Keratinocyte (primary cell): ENCODE data around the gene CIAPIN1. TPM values are rescaled to one million over a fixed set of nuclear protein-coding genes. Genes with fewer than 3 reads are reported as not detected.

Experiments
- DNase-seq: peaks from one replicate; pipeline ENCODE4 v3.0.0-alpha.2; 2011; ENCODE audit warnings: low read depth, missing footprints, low spot score
- FAIRE-seq: peaks from 2 replicates; lab custom pipeline; 2011; peaks lifted over from hg19 to GRCh38; lab: Jason Lieb, UNC
- H2AFZ ChIP-seq: 2 replicates; pipeline ENCODE4 v1.6.0; 2012; ENCODE audit warnings: low read length, control low read depth, inconsistent platforms; ENCODE audit not compliant: control insufficient read depth
- H3K27ac ChIP-seq: 2 replicates; pipeline ENCODE4 v1.5.1; 2011; ENCODE audit warnings: low read length; ENCODE audit not compliant: control insufficient read depth, insufficient read depth
- H3K27me3 ChIP-seq: 3 replicates; pipeline ENCODE4 v1.6.0; 2011; ENCODE audit warnings: low read length; ENCODE audit not compliant: control insufficient read depth, insufficient read depth; ENCODE audit errors: extremely low read depth
- H3K36me3 ChIP-seq, 2 experiments: 2 replicates in 1 of 2; 3 replicates in 1 of 2; pipeline ENCODE4 v1.5.1; 2011; ENCODE audit warnings: low read length in 2 of 2, mild to moderate bottlenecking in 1 of 2; ENCODE audit not compliant: control insufficient read depth in 2 of 2, insufficient read depth in 2 of 2; ENCODE audit errors: extremely low read depth in 1 of 2
- H3K4me1 ChIP-seq: 3 replicates; pipeline ENCODE4 v1.5.1; 2011; ENCODE audit warnings: low read length; ENCODE audit not compliant: control insufficient read depth, insufficient read depth; ENCODE audit errors: extremely low read depth
- H3K4me2 ChIP-seq: 3 replicates; pipeline ENCODE4 v1.6.0; 2011; ENCODE audit warnings: low read depth, low read length; ENCODE audit not compliant: control insufficient read depth, insufficient read depth; ENCODE audit errors: extremely low read depth
- H3K4me3 ChIP-seq, 3 experiments: fragments of 200-600 bp in 1 of 3; sonication (generic) in 1 of 3; 2 replicates in 2 of 3; 3 replicates in 1 of 3; pipeline ENCODE4 v1.5.1; 2011 to 2016; ENCODE audit warnings: low read length in 3 of 3, mild to moderate bottlenecking in 3 of 3, control low read depth in 2 of 3, inconsistent platforms in 1 of 3, low read depth in 1 of 3, mixed read lengths in 1 of 3, mixed run types in 1 of 3, moderate library complexity in 1 of 3; ENCODE audit not compliant: control insufficient read depth in 2 of 3, insufficient read depth in 2 of 3; ENCODE audit errors: extremely low read depth in 1 of 3
- H3K79me2 ChIP-seq: 2 replicates; pipeline ENCODE4 v1.6.0; 2012; ENCODE audit warnings: low read length; ENCODE audit not compliant: control insufficient read depth, insufficient read depth
- H3K9ac ChIP-seq: 3 replicates; pipeline ENCODE4 v1.6.0; 2011; ENCODE audit warnings: low read length; ENCODE audit not compliant: control insufficient read depth, insufficient read depth; ENCODE audit errors: extremely low read depth
- H3K9me1 ChIP-seq: 3 replicates; pipeline ENCODE4 v1.6.0; 2011; ENCODE audit warnings: low read length; ENCODE audit not compliant: control insufficient read depth, insufficient read depth; ENCODE audit errors: extremely low read depth
- H3K9me3 ChIP-seq: 2 replicates; pipeline ENCODE4 v1.5.1; 2012; ENCODE audit warnings: low read depth, low read length; ENCODE audit not compliant: control insufficient read depth
- H4K20me1 ChIP-seq: 3 replicates; pipeline ENCODE4 v1.6.0; 2011; ENCODE audit warnings: low read length; ENCODE audit not compliant: control insufficient read depth, insufficient read depth; ENCODE audit errors: extremely low read depth
- CTCF ChIP-seq, 3 experiments: IDR thresholded peaks in 1 of 3; conservative IDR thresholded peaks in 1 of 3; optimal IDR thresholded peaks in 1 of 3; 2 replicates in 2 of 3; 3 replicates in 1 of 3; pipeline versions ENCODE3 to v1.5.1; 2011; ENCODE audit warnings: low read length in 3 of 3, mild to moderate bottlenecking in 3 of 3, moderate library complexity in 2 of 3, control low read depth in 1 of 3, inconsistent platforms in 1 of 3; ENCODE audit not compliant: insufficient read depth in 2 of 3; ENCODE audit errors: extremely low read depth in 1 of 3
- EZH2 ChIP-seq: IDR thresholded peaks from one replicate; pipeline ENCODE4 v1.6.1; 2012; ENCODE audit warnings: inconsistent platforms, mild to moderate bottlenecking, low read length, moderate library complexity
- dilution Hi-C: fragments of 300-500 bp; cut with MboI; formaldehyde crosslinking; loops from one replicate; pipeline ENCODE4 v1.7.0; 2020; ENCODE audit warnings: low sequenced_read_pairs; ENCODE audit not compliant: extremely low pct_ligation_motif_present
- polyA plus RNA-seq, 5 experiments: library from polyadenylated mRNA; depleted of rRNA in 3 of 5; stranded (reverse) in 3 of 5; stranded (forward) in 1 of 5; unstranded in 1 of 5; fragments of >200 nt; gene quantifications; 1 replicate in 1 of 5; 2 replicates in 3 of 5; 3 replicates in 1 of 5; pipeline versions ENCODE4 v1.2.1 to v1.2.3, GENCODE V29; 2011 to 2012; ENCODE audit warnings: missing spikeins in 2 of 5, low read depth in 1 of 5, low replicate concordance in 1 of 5

CIAPIN1 gene
- polyA plus RNA-seq, 1 donor (not counting 4 experiments of a cell fraction or from before 2014, with no cell fraction given), result 75.4 TPM

GRCh38 chr16:57472665-57473060, 25.5 kb upstream of the CIAPIN1 start:
- FAIRE-seq (no peak), DNase-seq (no peak)
- Histone ChIP-seq H3K27me3 (no peaks in the 10 kb centered on the region), H3K79me2 (no peaks in the 10 kb centered on the region), H3K4me3 (no peak overlapping the region), H3K36me3 (peaks cover 30 to 41% of the 10 kb centered on the region in 2 experiments), H3K9me3 (no peaks in the 10 kb centered on the region), H3K9ac (no peak overlapping the region), H4K20me1 (no peaks in the 10 kb centered on the region), H2AFZ (no peak overlapping the region), H3K9me1 (no peaks in the 10 kb centered on the region), H3K27ac (no peak overlapping the region), H3K4me2 (no peak overlapping the region), H3K4me1 (no peaks in the 10 kb centered on the region)
- dilution Hi-C loops, result no loop called here
- no peak for TF ChIP-seq CTCF (optimal IDR thresholded peaks at IDR 0.05 in 1 of 3, IDR thresholded peaks at IDR 0.05 in 1 of 3, conservative IDR thresholded peaks at IDR 0.05 in 1 of 3; ENCODE audit: extremely low read depth in 1 of 3, insufficient read depth in 2 of 3, low read length in 3 of 3)
- no peak for TF ChIP-seq EZH2

DNA sequence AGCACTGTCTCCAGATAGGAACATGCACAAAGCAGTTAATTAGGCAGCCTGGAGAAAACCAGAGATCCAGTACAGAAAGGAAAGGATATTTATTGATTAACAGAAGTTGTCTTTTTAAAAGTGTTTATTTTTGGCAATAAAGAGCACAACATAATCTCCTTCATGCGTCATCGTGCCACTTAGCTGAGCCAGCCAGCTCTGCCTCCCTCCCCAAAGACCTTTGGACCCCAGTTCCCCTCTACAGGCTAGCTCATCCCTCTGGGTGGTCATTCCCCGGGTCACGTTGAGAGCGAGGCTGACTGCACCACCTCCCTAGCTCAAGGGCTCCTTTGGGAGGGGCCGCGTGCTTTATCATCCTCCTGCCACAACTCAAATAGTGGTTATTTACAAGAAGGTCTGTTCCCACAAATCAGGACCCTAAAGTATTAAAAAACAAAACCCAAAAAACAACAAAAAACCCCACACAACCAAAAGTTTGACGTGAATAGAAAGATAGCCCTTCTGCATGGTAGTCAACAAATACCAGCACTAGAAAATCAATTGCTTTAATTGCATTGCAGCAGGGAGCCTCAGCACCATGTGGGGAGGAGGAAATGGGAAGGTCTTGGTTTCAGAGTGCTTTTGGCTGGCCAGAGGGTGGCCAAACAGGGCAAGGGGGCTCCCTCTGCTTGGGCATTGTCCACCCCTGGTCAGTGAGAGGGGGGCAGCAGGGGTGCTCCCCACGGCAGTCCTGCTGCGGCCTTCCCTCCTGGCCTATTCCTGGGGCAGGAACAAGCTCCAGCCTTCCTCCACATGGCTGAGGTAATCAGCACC, 24.9 kb upstream of the CIAPIN1 start:
- Histone ChIP-seq H4K20me1 (no peaks in the 10 kb centered on the region), H3K4me1 (no peaks in the 10 kb centered on the region), H3K9me1 (no peaks in the 10 kb centered on the region), H3K4me3 (no peak overlapping the region), H2AFZ (no peak overlapping the region), H3K36me3 (peaks cover 30 to 39% of the 10 kb centered on the region in 2 experiments), H3K9ac (no peak overlapping the region), H3K9me3 (no peaks in the 10 kb centered on the region), H3K27ac (no peak overlapping the region), H3K27me3 (no peaks in the 10 kb centered on the region), H3K79me2 (no peaks in the 10 kb centered on the region), H3K4me2 (no peak overlapping the region)
- dilution Hi-C loops, result no loop called here
- FAIRE-seq (no peak), DNase-seq (no peak)
- TF ChIP-seq EZH2, result no peak
- TF ChIP-seq CTCF (optimal IDR thresholded peaks at IDR 0.05 in 1 of 3, IDR thresholded peaks at IDR 0.05 in 1 of 3, conservative IDR thresholded peaks at IDR 0.05 in 1 of 3; ENCODE audit: extremely low read depth in 1 of 3, insufficient read depth in 2 of 3, low read length in 3 of 3), result no peak
